HEK293 (cell line): Measurements from ENCODE around the gene DYNLL1.
A peak's percentile ranks its signal among the peaks of the same experiment; 100 is the strongest.

ENCODE experiments used
- CTCF ChIA-PET: fragments of 350-600 bp; formaldehyde crosslinking; extraction: SDS; loops from one replicate; lab custom pipeline; 2021; ENCODE audit warnings: antibody characterized with exemption; lab: Yijun Ruan, JAX
- POLR2A ChIA-PET: fragments of 300-600 bp; formaldehyde crosslinking; extraction: SDS; loops from one replicate; lab custom pipeline; 2020; ENCODE audit warnings: antibody characterized with exemption, inconsistent platforms; lab: Yijun Ruan, JAX
- H3K27ac ChIP-seq: fragments of 200-500 bp; sonication (Bioruptor generic); 2 replicates; pipeline ENCODE4 v1.5.1; 2014; ENCODE audit warnings: low read depth, low read length, control low read depth, inconsistent platforms; ENCODE audit errors: extremely low read depth
- H3K36me3 ChIP-seq, 2 experiments: fragments of 200-500 bp in 1 of 2; sonication (Bioruptor generic) in 1 of 2; 1 replicate in 1 of 2; 2 replicates in 1 of 2; pipeline ENCODE4 v1.5.1; 2014 to 2017; ENCODE audit warnings: inconsistent platforms in 2 of 2, low read length in 2 of 2; ENCODE audit not compliant: control insufficient read depth in 2 of 2, insufficient read depth in 1 of 2
- H3K4me1 ChIP-seq: fragments of 200-500 bp; sonication (Bioruptor generic); 2 replicates; pipeline ENCODE4 v1.5.1; 2014; ENCODE audit warnings: mild to moderate bottlenecking, low read length, inconsistent platforms; ENCODE audit not compliant: control insufficient read depth, insufficient read depth
- H3K4me3 ChIP-seq: 2 replicates; pipeline ENCODE4 v1.5.1; 2011; ENCODE audit warnings: low read depth, mild to moderate bottlenecking, control low read depth, low read length, moderate library complexity
- H3K9me3 ChIP-seq: fragments of 200-500 bp; sonication (Bioruptor generic); 2 replicates; pipeline ENCODE4 v1.5.1; 2014; ENCODE audit warnings: low read depth, low read length, inconsistent platforms; ENCODE audit not compliant: control insufficient read depth, insufficient read depth
- AEBP2 ChIP-seq: fragments of 450-650 bp; formaldehyde crosslinking; IDR thresholded peaks from 2 replicates; pipeline ENCODE4 v1.5.1; 2016; ENCODE audit warnings: missing biosample characterization, missing genetic modification characterization, borderline replicate concordance
- BCL11A ChIP-seq: fragments of 450-650 bp; formaldehyde crosslinking; IDR thresholded peaks from 2 replicates; pipeline ENCODE4 v1.5.1; 2016; ENCODE audit warnings: low read depth, missing biosample characterization, missing genetic modification characterization
- BCL6B ChIP-seq: fragments of 450-650 bp; formaldehyde crosslinking; IDR thresholded peaks from 2 replicates; pipeline ENCODE4 v1.5.1; 2017; ENCODE audit warnings: missing biosample characterization, missing genetic modification characterization
- ELK4 ChIP-seq: IDR thresholded peaks from 2 replicates; pipeline ENCODE4 v1.6.1; 2011; ENCODE audit warnings: mild to moderate bottlenecking, low read depth, low read length, borderline replicate concordance
- GLI2 ChIP-seq: fragments of 450-650 bp; formaldehyde crosslinking; IDR thresholded peaks from 2 replicates; pipeline ENCODE4; 2017; ENCODE audit warnings: missing biosample characterization, missing genetic modification characterization, low read depth, borderline replicate concordance
- HOXC10 ChIP-seq: sonication (generic); formaldehyde crosslinking; IDR thresholded peaks from 2 replicates; pipeline ENCODE4 v1.8.1; 2023; ENCODE audit warnings: mild to moderate bottlenecking, missing genetic modification reagents
- PBX3 ChIP-seq: sonication (generic); formaldehyde crosslinking; IDR thresholded peaks from 2 replicates; pipeline ENCODE4 v1.8.1; 2022; ENCODE audit warnings: mild to moderate bottlenecking, moderate library complexity, missing genetic modification reagents
- REPIN1 ChIP-seq: fragments of 450-650 bp; formaldehyde crosslinking; IDR thresholded peaks from 2 replicates; pipeline ENCODE4 v1.5.1; 2017; ENCODE audit warnings: missing biosample characterization, missing genetic modification characterization, low read depth
- ZEB2 ChIP-seq: fragments of 450-650 bp; formaldehyde crosslinking; IDR thresholded peaks from 2 replicates; pipeline ENCODE4 v1.5.1; 2016; ENCODE audit warnings: missing biosample characterization, missing genetic modification characterization
- ZNF248 ChIP-seq: fragments of 450-650 bp; formaldehyde crosslinking; IDR thresholded peaks from 2 replicates; pipeline ENCODE4 v1.5.1; 2017; ENCODE audit warnings: missing biosample characterization, missing genetic modification characterization
- ZNF280C ChIP-seq: fragments of 450-650 bp; formaldehyde crosslinking; IDR thresholded peaks from 2 replicates; pipeline ENCODE4 v1.5.1; 2016; ENCODE audit warnings: missing biosample characterization, missing genetic modification characterization
- ZNF366 ChIP-seq: fragments of 450-650 bp; formaldehyde crosslinking; conservative IDR thresholded peaks from 2 replicates; pipeline ENCODE4 v1.5.1; 2016; ENCODE audit warnings: missing biosample characterization, missing genetic modification characterization
- ZNF404 ChIP-seq: fragments of 450-650 bp; formaldehyde crosslinking; IDR thresholded peaks from 2 replicates; pipeline ENCODE4 v1.5.1; 2017; ENCODE audit warnings: missing biosample characterization, missing genetic modification characterization
- ZNF449 ChIP-seq: fragments of 450-650 bp; formaldehyde crosslinking; IDR thresholded peaks from 2 replicates; pipeline ENCODE4 v1.5.1; 2017; ENCODE audit warnings: missing biosample characterization, mild to moderate bottlenecking, missing genetic modification characterization, moderate library complexity
- ZNF473 ChIP-seq: fragments of 450-650 bp; formaldehyde crosslinking; IDR thresholded peaks from 2 replicates; pipeline ENCODE4 v1.5.1; 2017; ENCODE audit warnings: missing biosample characterization, missing genetic modification characterization
- ZNF521 ChIP-seq: fragments of 450-650 bp; formaldehyde crosslinking; IDR thresholded peaks from 2 replicates; pipeline ENCODE4 v1.5.1; 2017; ENCODE audit warnings: missing biosample characterization, mild to moderate bottlenecking, missing genetic modification characterization
- ZNF560 ChIP-seq: fragments of 450-650 bp; formaldehyde crosslinking; IDR thresholded peaks from 2 replicates; pipeline ENCODE4 v1.5.1; 2017; ENCODE audit warnings: missing biosample characterization, missing genetic modification characterization, borderline replicate concordance
- ZNF571 ChIP-seq: fragments of 450-650 bp; formaldehyde crosslinking; IDR thresholded peaks from 2 replicates; pipeline ENCODE4 v1.5.0; 2017; ENCODE audit warnings: missing biosample characterization, missing genetic modification characterization
- ZNF621 ChIP-seq: fragments of 450-650 bp; formaldehyde crosslinking; IDR thresholded peaks from 2 replicates; pipeline ENCODE4 v1.5.1; 2017; ENCODE audit warnings: missing biosample characterization, missing genetic modification characterization
- ZNF639 ChIP-seq: fragments of 450-650 bp; formaldehyde crosslinking; IDR thresholded peaks from 2 replicates; pipeline ENCODE4 v1.5.1; 2016; ENCODE audit warnings: missing biosample characterization, missing genetic modification characterization
- ZNF654 ChIP-seq: fragments of 450-650 bp; formaldehyde crosslinking; IDR thresholded peaks from 2 replicates; pipeline ENCODE4 v1.5.1; 2016; ENCODE audit warnings: low read depth, missing biosample characterization, missing genetic modification characterization
- ZNF776 ChIP-seq: fragments of 450-650 bp; formaldehyde crosslinking; IDR thresholded peaks from 2 replicates; pipeline ENCODE4 v1.5.0; 2017; ENCODE audit warnings: missing biosample characterization, missing genetic modification characterization, borderline replicate concordance
- ZSCAN16 ChIP-seq: fragments of 450-650 bp; formaldehyde crosslinking; IDR thresholded peaks from 2 replicates; pipeline ENCODE4 v1.5.1; 2016; ENCODE audit warnings: missing biosample characterization, missing genetic modification characterization
- ZSCAN18 ChIP-seq: fragments of 450-650 bp; formaldehyde crosslinking; IDR thresholded peaks from 2 replicates; pipeline ENCODE4 v1.5.1; 2016; ENCODE audit warnings: missing biosample characterization, missing genetic modification characterization
- ZSCAN30 ChIP-seq: fragments of 450-650 bp; IDR thresholded peaks from 2 replicates; pipeline ENCODE4 v1.5.1; 2018; ENCODE audit warnings: missing biosample characterization, mild to moderate bottlenecking, missing genetic modification characterization, moderate library complexity

DYNLL1 gene

GRCh38 chr12:120529641-120530417 lies 33.9 kb downstream of the DYNLL1 start:
- Histone ChIP-seq H3K4me1 (no peaks in the 10 kb centered on the region), H3K36me3 (no peaks in the 10 kb centered on the region), H3K27ac (peak overlapping the region; percentile 69; the same call in 1 of the 2 replicates), H3K9me3 (no peaks in the 10 kb centered on the region), H3K4me3 (peak overlapping the region; percentile 99)
- ChIA-PET POLR2A (interaction anchor here (1.7 to 2.0 kb wide), 2 partner anchors 33 to 52 kb away, joined by 8 to 26 read pairs; partner anchors contain the start of genes DYNLL1 and POP5), CTCF (interaction anchor here (0.5 kb wide), 1 partner anchor 329 kb away, joined by 3 read pairs; the partner anchor contains the start of gene RPLP0)
- TF ChIP-seq ZNF280C (tag by site-specific recombination) (no peak), ELK4 (no peak), ZNF571 (no peak), ZNF654 (no peak), ZNF404 (tag by site-specific recombination) (no peak), ZNF621 (tag by site-specific recombination) (no peak), ZNF473 (no peak), BCL11A (tag by site-specific recombination) (no peak), ZNF366 (tag by site-specific recombination) (peak; percentile 47; the same call in 1 of the 2 replicates), GLI2 (no peak), ZNF521 (tag by site-specific recombination) (no peak), PBX3 (CRISPR knock-in tag) (no peak), ZSCAN16 (tag by site-specific recombination) (no peak), AEBP2 (tag by site-specific recombination) (no peak), ZSCAN18 (no peak), ZSCAN30 (peak; percentile 44), ZEB2 (tag by site-specific recombination) (0 out of 2 replicates have a peak, but pooled peaks have one; percentile 12), ZNF449 (no peak), REPIN1 (tag by site-specific recombination) (no peak), HOXC10 (CRISPR knock-in tag) (no peak), ZNF776 (tag by site-specific recombination) (no peak), ZNF639 (no peak), ZNF560 (no peak), ZNF248 (tag by site-specific recombination) (no peak), BCL6B (no peak)
